Kidney (tissue), 14 donors: ENCODE results near the gene CPTP. TPM values are rescaled to one million over a fixed set of nuclear protein-coding genes. Genes with fewer than 3 reads are reported as not detected.
A peak's percentile ranks its signal among the peaks of the same experiment; 100 is the strongest.

ENCODE experiments used
- DNase-seq, 5 donors: peaks; one replicate each; pipeline ENCODE4 v3.0.0-alpha.2; 2013 to 2020
- FAIRE-seq: peaks from 2 replicates; lab custom pipeline; 2012; peaks lifted over from hg19 to GRCh38; lab: Jason Lieb, UNC
- H3K27ac ChIP-seq, 2 donors: one replicate each; pipeline ENCODE4 v1.7.0; 2013; ENCODE audit warnings: low read depth in 2 of 2, low read length in 2 of 2, inconsistent platforms in 1 of 2
- H3K27me3 ChIP-seq: one replicate; pipeline ENCODE4 v1.7.1; 2013; ENCODE audit warnings: low read length, inconsistent platforms; ENCODE audit not compliant: control insufficient read depth, insufficient read depth
- H3K36me3 ChIP-seq, 3 donors: one replicate each; pipeline versions ENCODE4 v1.7.0 to v1.7.1; 2013; ENCODE audit warnings: low read length in 3 of 3, control low read depth in 1 of 3, inconsistent platforms in 1 of 3; ENCODE audit not compliant: insufficient read depth in 3 of 3, control insufficient read depth in 2 of 3
- H3K4me1 ChIP-seq, 3 donors: one replicate each; pipeline versions ENCODE4 v1.7.0 to v1.7.1; 2013; ENCODE audit warnings: low read length in 3 of 3, inconsistent platforms in 1 of 3, low read depth in 1 of 3; ENCODE audit not compliant: control insufficient read depth in 2 of 3, insufficient read depth in 2 of 3
- H3K4me3 ChIP-seq, 3 donors: one replicate each; pipeline versions ENCODE4 v1.7.0 to v1.8.1; 2013; ENCODE audit warnings: low read length in 3 of 3, control low read depth in 1 of 3, inconsistent platforms in 1 of 3
- H3K9ac ChIP-seq, 3 donors: one replicate each; pipeline versions ENCODE4 v1.7.0 to v1.7.1; 2013; ENCODE audit warnings: low read length in 3 of 3, control low read depth in 1 of 3, inconsistent platforms in 1 of 3
- H3K9me3 ChIP-seq, 3 donors: one replicate each; pipeline versions ENCODE4 v1.7.0 to v1.7.1; 2013; ENCODE audit warnings: low read length in 3 of 3, control low read depth in 1 of 3, inconsistent platforms in 1 of 3; ENCODE audit not compliant: control insufficient read depth in 2 of 3, insufficient read depth in 1 of 3
- intact Hi-C: fragments of 100-400 bp; cut with DNase I; formaldehyde crosslinking; loops from one replicate; pipeline ENCODE4 v1.11.1; 2022
- polyA plus RNA-seq: library from polyadenylated mRNA; stranded (reverse); fragments of 350-450 nt; fragmentation: Illumina TruSeq; extraction: RNeasy Lipid Tissue Mini Kit (QIAGEN cat#74804); gene quantifications from one replicate; pipeline ENCODE4 v1.2.3, GENCODE V29; 2014; ENCODE audit warnings: low read depth, low replicate concordance; ENCODE audit not compliant: insufficient read depth
- total RNA-seq: library from RNA; stranded (reverse); fragmentation: NEBNext Ultra II Directional; extraction: Animal tissue kit (Norgen Biotek cat#: 25700); gene quantifications from one replicate; pipeline ENCODE4 v1.2.1, GENCODE V29; 2021
- TF ChIP-seq, protein P1 (sequence below): IDR thresholded peaks from 3 replicates; pipeline ENCODE4 v1.5.1; 2012; ENCODE audit warnings: mild to moderate bottlenecking, moderate library complexity, borderline replicate concordance; ENCODE audit not compliant: insufficient read depth; ENCODE audit errors: extremely low read depth
- donor health status: control.
- donor health status: control.
- donor health status: control.
- donor health status: control.
- donor health status: control.
- donor health status: DM: yes; HTN: yes; CAD: no.
- donor health status: Normal renal cell carcinoma (clear cell type).

Gene CPTP
- total and polyA plus RNA-seq, 2 donors from 2014 or later: 21.9 to 51.5 TPM

DNA sequence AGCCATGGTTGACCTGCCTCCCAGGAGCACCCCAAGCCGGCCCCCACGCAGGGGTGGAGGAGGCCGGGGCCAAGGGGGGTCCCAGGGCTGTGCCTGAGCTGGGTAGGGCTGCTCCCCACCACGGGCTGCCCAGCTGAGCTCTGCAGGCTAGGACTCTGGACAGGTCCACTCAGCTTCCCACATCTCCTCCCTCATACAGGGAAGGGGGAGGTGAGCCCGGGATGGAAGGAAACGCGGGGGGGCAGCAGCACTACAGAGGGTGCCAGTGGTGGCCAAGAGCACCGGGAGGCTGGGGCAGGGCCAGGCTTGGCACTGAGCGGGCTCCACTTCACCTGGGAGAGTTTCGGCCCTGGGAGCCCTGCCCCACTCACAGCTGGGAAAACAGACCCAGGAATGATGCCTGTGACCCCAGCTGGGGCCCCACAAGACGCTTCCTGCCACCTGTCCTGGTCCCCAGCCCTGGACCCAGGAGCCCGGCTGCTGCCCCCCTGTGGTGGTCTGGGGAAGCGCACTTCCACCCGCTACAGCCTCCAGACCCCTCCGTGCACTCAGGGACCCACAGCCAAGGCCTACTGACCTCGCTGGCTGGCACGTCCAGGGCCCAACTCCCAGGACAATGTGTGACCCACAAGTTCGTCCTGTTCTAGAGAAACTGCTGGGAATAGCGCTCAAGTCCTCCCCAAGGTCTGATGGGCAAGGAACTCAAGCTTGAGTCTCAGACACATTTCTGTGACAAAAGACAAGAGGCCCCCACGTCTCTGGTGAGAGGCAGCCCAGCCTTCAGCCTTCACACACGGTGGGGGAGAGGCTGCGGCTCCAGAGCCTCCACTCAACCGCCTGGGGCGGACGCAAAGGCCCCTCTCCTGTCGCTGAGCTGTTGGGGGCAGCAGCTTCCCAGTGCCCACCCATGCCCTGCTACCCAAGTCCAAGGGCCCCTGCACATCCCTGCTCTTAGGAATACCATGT, 47.4 kb downstream of the CPTP start:
- Histone ChIP-seq H3K4me1 (peaks cover 0 to 19% (median 0%) of the 10 kb centered on the region in 3 donors), H3K27ac (no peak overlapping the region), H3K27me3 (no peaks in the 10 kb centered on the region), H3K9ac (no peak overlapping the region), H3K9me3 (no peaks in the 10 kb centered on the region), H3K36me3 (no peaks in the 10 kb centered on the region), H3K4me3 (no peak overlapping the region)
- intact Hi-C loops: no loop called here
- FAIRE-seq (no peak), DNase-seq (peak; percentile 66 to 87 (median 78))
- TF ChIP-seq, protein P1, sequence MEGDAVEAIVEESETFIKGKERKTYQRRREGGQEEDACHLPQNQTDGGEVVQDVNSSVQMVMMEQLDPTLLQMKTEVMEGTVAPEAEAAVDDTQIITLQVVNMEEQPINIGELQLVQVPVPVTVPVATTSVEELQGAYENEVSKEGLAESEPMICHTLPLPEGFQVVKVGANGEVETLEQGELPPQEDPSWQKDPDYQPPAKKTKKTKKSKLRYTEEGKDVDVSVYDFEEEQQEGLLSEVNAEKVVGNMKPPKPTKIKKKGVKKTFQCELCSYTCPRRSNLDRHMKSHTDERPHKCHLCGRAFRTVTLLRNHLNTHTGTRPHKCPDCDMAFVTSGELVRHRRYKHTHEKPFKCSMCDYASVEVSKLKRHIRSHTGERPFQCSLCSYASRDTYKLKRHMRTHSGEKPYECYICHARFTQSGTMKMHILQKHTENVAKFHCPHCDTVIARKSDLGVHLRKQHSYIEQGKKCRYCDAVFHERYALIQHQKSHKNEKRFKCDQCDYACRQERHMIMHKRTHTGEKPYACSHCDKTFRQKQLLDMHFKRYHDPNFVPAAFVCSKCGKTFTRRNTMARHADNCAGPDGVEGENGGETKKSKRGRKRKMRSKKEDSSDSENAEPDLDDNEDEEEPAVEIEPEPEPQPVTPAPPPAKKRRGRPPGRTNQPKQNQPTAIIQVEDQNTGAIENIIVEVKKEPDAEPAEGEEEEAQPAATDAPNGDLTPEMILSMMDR: peak; percentile 74

DNA sequence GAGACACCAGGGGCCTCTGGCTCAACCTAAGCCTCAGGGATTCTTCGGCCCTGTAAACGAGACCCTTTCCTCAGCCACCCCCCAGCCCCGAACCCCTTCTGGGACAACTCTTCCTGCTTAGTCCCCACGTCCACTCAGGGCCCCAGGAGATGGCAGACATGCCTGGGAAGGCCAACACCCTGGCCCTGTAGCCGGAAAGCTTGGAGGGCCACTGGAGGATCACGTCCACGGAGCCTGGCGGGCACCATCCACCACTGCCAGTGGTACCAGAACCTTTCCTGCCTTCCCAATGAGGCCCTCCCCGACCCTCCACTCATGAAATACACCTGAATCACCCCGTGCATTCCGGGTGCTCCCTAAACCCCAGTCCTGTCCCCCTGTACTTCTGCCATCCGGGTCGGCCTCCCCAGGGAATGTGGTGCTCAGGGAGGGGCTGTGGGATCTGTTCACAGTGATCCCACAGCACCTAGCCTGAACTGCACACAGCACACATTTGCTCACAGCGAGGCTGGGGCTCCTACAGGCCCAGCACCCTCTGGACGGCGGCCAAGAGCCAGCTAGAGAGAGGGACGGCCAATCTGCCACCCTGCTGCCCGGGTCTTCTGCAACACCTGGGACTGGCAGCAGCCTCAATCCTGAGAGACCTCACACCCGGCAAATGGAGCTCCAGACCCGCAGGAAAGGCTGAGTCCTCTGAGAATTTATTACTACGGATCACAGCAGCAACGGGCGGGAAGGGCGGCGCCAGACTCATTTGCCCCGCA, 48.6 kb downstream of the CPTP start:
- DNase-seq (peak in 2 of 5 donors; percentile 52 to 65), FAIRE-seq (no peak)
- no peaks in the 10 kb centered on the region for H3K36me3 ChIP-seq
- peaks cover 0 to 19% (median 0%) of the 10 kb centered on the region in 3 donors for H3K4me1 ChIP-seq
- TF ChIP-seq, protein P1: no peak
- no peak overlapping the region for H3K4me3 ChIP-seq
- intact Hi-C loops: no loop called here
- H3K9ac ChIP-seq: no peak overlapping the region
- H3K27me3 ChIP-seq: no peaks in the 10 kb centered on the region
- no peaks in the 10 kb centered on the region for H3K9me3 ChIP-seq
- H3K27ac ChIP-seq: no peak overlapping the region

GRCh38 chr1:1373815-1374588, 49.4 kb downstream of the CPTP start:
- Histone ChIP-seq H3K4me1 (peaks cover 0 to 19% (median 0%) of the 10 kb centered on the region in 3 donors), H3K27ac (peak overlapping the region in 1 of 2 donors; percentile 90), H3K27me3 (no peaks in the 10 kb centered on the region), H3K9me3 (no peaks in the 10 kb centered on the region), H3K9ac (peak overlapping the region in 2 of 3 donors; percentile 39 to 84), H3K36me3 (no peaks in the 10 kb centered on the region), H3K4me3 (peak overlapping the region; percentile 71 to 80 (median 77))
- peak in 2 of 5 donors; percentile 58 to 85 for DNase-seq
- intact Hi-C loops: no loop called here
- TF ChIP-seq, protein P1: no peak
- FAIRE-seq: no peak
